ENCODE results near the gene TMEM135. TPM values are rescaled to one million over a fixed set of nuclear protein-coding genes. Genes with fewer than 3 reads are reported as not detected.

Gene TMEM135
- total RNA-seq, 5 donors from 2014 or later (not counting 1 experiment from before 2014, with no cell fraction given), result 6.3 to 20.8 (median 12.7) TPM

- Mint-ChIP-seq H3K9me3 (no peaks in the 10 kb centered on the region), H3K4me3 (peak overlapping the region; percentile 96 to 97 (median 96)), H3K4me1 (peaks cover 51 to 53% (median 52%) of the 10 kb centered on the region in 3 donors), H3K36me3 (peaks cover 10% of the 10 kb centered on the region), H3K27me3 (no peaks in the 10 kb centered on the region), H3K27ac (peak overlapping the region; percentile 7 to 75)
- Histone ChIP-seq H3K27me3 (replicated peaks in 1 of 2; ENCODE audit: control insufficient read depth in 2 of 2, extremely low read depth in 1 of 2, insufficient read depth in 2 of 2, low read length in 1 of 2) (no peaks in the 10 kb centered on the region), H3K36me3 (ENCODE audit: control insufficient read depth in 2 of 2, extremely low read depth in 1 of 2, insufficient read depth in 1 of 2, low read length in 1 of 2) (no peaks in the 10 kb centered on the region), H3K4me1 (ENCODE audit: control insufficient read depth in 1 of 2, extremely low read depth in 1 of 2, insufficient read depth in 2 of 2, low read length in 2 of 2) (peaks cover 12 to 14% of the 10 kb centered on the region in 2 experiments), H3K9me3 (no peaks in the 10 kb centered on the region), H3K4me3 (ENCODE audit: control insufficient read depth in 1 of 2, extremely low read depth in 1 of 2, low read length in 1 of 2) (peak overlapping the region; percentile 86 to 88), H3K27ac (ENCODE audit: low read length) (peak overlapping the region; percentile 34)
- DNase-seq (peak in 3 of 35 experiments; percentile 1 to 4 (median 2)), ATAC-seq (replicated peaks in 1 of 4) (peak; percentile 8 to 16 (median 11))
- 100% methylated on average over 2 of the region's 10 CpGs for WGBS (ENCODE audit: insufficient coverage)
- ChIA-PET CTCF (interaction anchor here in 1 of 2 donors (0.6 to 1.3 kb wide), 4 partner anchors 41 to 1301 kb away, joined by 3 to 9 read pairs (median 4); no protein-coding TSS in a partner anchor), POLR2A (interaction anchor here (1.0 to 1.3 kb wide), 2 partner anchors 45 kb away, joined by 9 to 16 read pairs; no protein-coding TSS in a partner anchor)
Measured at GRCh38 chr11:87036756-87037449, 831 bp upstream of the TMEM135 start.

GRCh38 chr11:87038235-87038977 lies 672 bp downstream of the TMEM135 start:
- WGBS (ENCODE audit: insufficient coverage), result 0% methylated on average over 6 of the region's 9 CpGs
- POLR2A ChIA-PET, result interaction anchor here (0.6 to 1.3 kb wide), 4 partner anchors 43 to 1294 kb away, joined by 5 to 16 read pairs (median 10); no protein-coding TSS in a partner anchor
- CTCF ChIA-PET, result interaction anchor here (0.6 to 1.3 kb wide), 3 partner anchors 43 to 1286 kb away, joined by 3 to 9 read pairs (median 3); no protein-coding TSS in a partner anchor
- Histone ChIP-seq H3K4me1 (ENCODE audit: control insufficient read depth in 1 of 2, extremely low read depth in 1 of 2, insufficient read depth in 2 of 2, low read length in 2 of 2) (peaks cover 12 to 14% of the 10 kb centered on the region in 2 experiments), H3K9me3 (no peaks in the 10 kb centered on the region), H3K27ac (ENCODE audit: low read length) (peak overlapping the region; percentile 71), H3K36me3 (ENCODE audit: control insufficient read depth in 2 of 2, extremely low read depth in 1 of 2, insufficient read depth in 1 of 2, low read length in 1 of 2) (no peaks in the 10 kb centered on the region), H3K4me3 (ENCODE audit: control insufficient read depth in 1 of 2, extremely low read depth in 1 of 2, low read length in 1 of 2) (peak overlapping the region; percentile 86 to 88), H3K27me3 (replicated peaks in 1 of 2; ENCODE audit: control insufficient read depth in 2 of 2, extremely low read depth in 1 of 2, insufficient read depth in 2 of 2, low read length in 1 of 2) (no peaks in the 10 kb centered on the region)
- ATAC-seq (replicated peaks in 1 of 4) (no peak), DNase-seq (peak in 1 of 35 experiments; percentile 12)
- H3K9me3 Mint-ChIP-seq, result no peaks in the 10 kb centered on the region
- H3K4me1 Mint-ChIP-seq, result peaks cover 56 to 60% (median 58%) of the 10 kb centered on the region in 3 donors
- H3K4me3 Mint-ChIP-seq, result peak overlapping the region; percentile 96 to 97 (median 96)
- H3K27ac Mint-ChIP-seq, result peak overlapping the region; percentile 81 to 94
- H3K36me3 Mint-ChIP-seq, result peaks cover 18% of the 10 kb centered on the region
- no peaks in the 10 kb centered on the region for H3K27me3 Mint-ChIP-seq

DNA sequence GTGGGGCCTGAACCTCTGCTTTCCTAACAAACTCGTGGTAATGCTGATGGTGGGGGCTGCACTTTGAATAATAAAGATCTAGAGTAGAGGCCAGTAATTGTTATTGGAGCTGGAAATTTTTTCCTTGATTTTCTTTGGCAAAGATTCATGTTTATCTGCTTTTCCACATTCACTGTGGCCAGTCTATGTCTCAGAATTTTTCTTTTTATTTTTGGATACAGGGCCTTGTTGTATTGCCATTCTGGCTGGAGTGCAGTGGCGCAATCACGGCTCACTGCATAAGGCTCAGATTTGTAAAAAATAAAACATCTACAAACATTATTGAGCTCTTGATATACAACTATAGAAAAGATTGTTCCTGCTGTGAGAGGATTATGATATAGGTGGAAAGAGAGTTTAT lies 1.6 kb downstream of the TMEM135 start:
- H3K4me3 ChIP-seq (ENCODE audit: control insufficient read depth in 1 of 2, extremely low read depth in 1 of 2, low read length in 1 of 2), result no peak overlapping the region
- peaks cover 56 to 60% (median 58%) of the 10 kb centered on the region in 3 donors for H3K4me1 Mint-ChIP-seq

DNA sequence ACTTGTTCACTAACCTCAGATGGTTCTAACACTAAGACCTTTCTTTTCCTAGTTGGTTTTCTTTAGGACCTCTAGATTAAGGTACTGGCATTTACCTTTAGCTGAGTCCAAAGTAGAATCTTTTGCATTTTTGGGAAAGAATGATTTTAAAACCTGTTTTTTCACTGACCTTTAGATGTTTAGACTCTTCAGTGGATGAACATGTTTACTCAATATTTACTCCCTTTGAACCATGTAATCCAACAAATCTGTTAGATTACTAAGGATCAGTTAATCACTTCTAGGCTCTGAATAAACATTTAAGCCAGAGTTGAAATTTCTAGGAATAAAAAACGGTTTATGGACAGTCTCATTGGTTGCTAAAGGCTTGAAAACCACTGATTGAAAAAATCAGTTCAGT lies 6.2 kb downstream of the TMEM135 start:
- H3K4me1 ChIP-seq (ENCODE audit: control insufficient read depth in 1 of 2, extremely low read depth in 1 of 2, insufficient read depth in 2 of 2, low read length in 2 of 2), result peaks cover 7 to 8% of the 10 kb centered on the region in 2 experiments
- no peaks in the 10 kb centered on the region for H3K9me3 ChIP-seq
- no peak overlapping the region for H3K4me3 ChIP-seq (ENCODE audit: control insufficient read depth in 1 of 2, extremely low read depth in 1 of 2, low read length in 1 of 2)
- no peaks in the 10 kb centered on the region for H3K27me3 Mint-ChIP-seq
- DNase-seq (no peak), ATAC-seq (replicated peaks in 1 of 4) (no peak)
- CTCF ChIA-PET, result no interaction called here
- no peaks in the 10 kb centered on the region for H3K27me3 ChIP-seq (replicated peaks in 1 of 2; ENCODE audit: control insufficient read depth in 2 of 2, extremely low read depth in 1 of 2, insufficient read depth in 2 of 2, low read length in 1 of 2)
- H3K27ac ChIP-seq (ENCODE audit: low read length), result no peak overlapping the region
- H3K36me3 ChIP-seq (ENCODE audit: control insufficient read depth in 2 of 2, extremely low read depth in 1 of 2, insufficient read depth in 1 of 2, low read length in 1 of 2), result peaks cover 6 to 7% of the 10 kb centered on the region in 2 donors
- peaks cover 32 to 38% (median 37%) of the 10 kb centered on the region in 3 donors for H3K4me1 Mint-ChIP-seq
- no peak overlapping the region for H3K27ac Mint-ChIP-seq
- POLR2A ChIA-PET, result no interaction called here
- H3K36me3 Mint-ChIP-seq, result peaks cover 38% of the 10 kb centered on the region
- H3K9me3 Mint-ChIP-seq, result peaks cover 0 to 5% (median 0%) of the 10 kb centered on the region in 3 donors
- WGBS (ENCODE audit: insufficient coverage), result 100% methylated on average over 1 of the region's 1 CpG
- no peak overlapping the region for H3K4me3 Mint-ChIP-seq

More for the DNA sequence above, 1.6 kb downstream of the TMEM135 start:
- Histone ChIP-seq H3K36me3 (ENCODE audit: control insufficient read depth in 2 of 2, extremely low read depth in 1 of 2, insufficient read depth in 1 of 2, low read length in 1 of 2) (peaks cover 0 to 6% of the 10 kb centered on the region in 2 donors), H3K27ac (ENCODE audit: low read length) (no peak overlapping the region), H3K27me3 (replicated peaks in 1 of 2; ENCODE audit: control insufficient read depth in 2 of 2, extremely low read depth in 1 of 2, insufficient read depth in 2 of 2, low read length in 1 of 2) (no peaks in the 10 kb centered on the region), H3K9me3 (no peaks in the 10 kb centered on the region), H3K4me1 (ENCODE audit: control insufficient read depth in 1 of 2, extremely low read depth in 1 of 2, insufficient read depth in 2 of 2, low read length in 2 of 2) (peaks cover 12 to 14% of the 10 kb centered on the region in 2 experiments)
- H3K27me3 Mint-ChIP-seq, result no peaks in the 10 kb centered on the region
- DNase-seq, result no peak
- H3K27ac Mint-ChIP-seq, result no peak overlapping the region
- H3K36me3 Mint-ChIP-seq, result peaks cover 25% of the 10 kb centered on the region
- H3K4me3 Mint-ChIP-seq, result peak overlapping the region; percentile 96 to 97 (median 96)
- ChIA-PET POLR2A (no interaction called here), CTCF (interaction anchor here in 1 of 2 donors (1.1 kb wide), 1 partner anchor 12 kb away, joined by 4 read pairs; no protein-coding TSS in a partner anchor)
- WGBS (ENCODE audit: insufficient coverage), result no CpG with 5 or more reads among the region's 3 CpGs
- ATAC-seq (replicated peaks in 1 of 4), result no peak
- H3K9me3 Mint-ChIP-seq, result no peaks in the 10 kb centered on the region

GRCh38 chr11:87046824-87047223 lies 9.1 kb downstream of the TMEM135 start:
- no CpG with 5 or more reads among the region's 2 CpGs for WGBS (ENCODE audit: insufficient coverage)
- CTCF ChIA-PET, result no interaction called here
- H3K27ac Mint-ChIP-seq, result no peak overlapping the region

DNA sequence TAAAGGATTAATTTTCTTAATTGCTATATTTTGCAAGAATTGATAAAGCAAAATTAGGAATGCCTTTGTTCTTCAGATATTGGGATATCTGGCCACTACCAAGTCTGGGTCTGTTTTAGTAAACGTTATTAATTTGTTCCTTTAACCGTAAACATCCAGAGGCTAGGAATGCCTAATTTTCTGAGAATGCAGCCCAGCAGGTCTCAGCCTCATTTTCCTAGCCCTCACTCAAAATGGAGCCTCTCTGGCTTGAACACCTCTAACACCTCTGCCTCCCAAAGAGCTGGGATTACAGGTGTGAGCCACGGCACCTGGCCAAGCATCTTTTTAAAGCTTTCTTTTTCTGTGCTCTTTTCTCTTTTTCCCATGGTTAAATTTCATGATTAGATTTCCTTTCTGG lies 18.4 kb downstream of the TMEM135 start:
- no peak for DNase-seq
- Histone ChIP-seq H3K9me3 (no peaks in the 10 kb centered on the region), H3K4me1 (ENCODE audit: control insufficient read depth in 1 of 2, extremely low read depth in 1 of 2, insufficient read depth in 2 of 2, low read length in 2 of 2) (no peaks in the 10 kb centered on the region), H3K27me3 (replicated peaks in 1 of 2; ENCODE audit: control insufficient read depth in 2 of 2, extremely low read depth in 1 of 2, insufficient read depth in 2 of 2, low read length in 1 of 2) (no peaks in the 10 kb centered on the region), H3K36me3 (ENCODE audit: control insufficient read depth in 2 of 2, extremely low read depth in 1 of 2, insufficient read depth in 1 of 2, low read length in 1 of 2) (no peaks in the 10 kb centered on the region), H3K4me3 (ENCODE audit: control insufficient read depth in 1 of 2, extremely low read depth in 1 of 2, low read length in 1 of 2) (no peak overlapping the region), H3K27ac (ENCODE audit: low read length) (no peak overlapping the region)
- ChIA-PET CTCF (interaction anchor here in 1 of 2 donors (0.6 kb wide), 1 partner anchor 25 kb away, joined by 3 read pairs; no protein-coding TSS in a partner anchor), POLR2A (no interaction called here)
- 80% methylated on average over 2 of the region's 3 CpGs for WGBS (ENCODE audit: insufficient coverage)
- H3K36me3 Mint-ChIP-seq, result peaks cover 8% of the 10 kb centered on the region
- no peak overlapping the region for H3K4me3 Mint-ChIP-seq
- H3K4me1 Mint-ChIP-seq, result peaks cover 5 to 7% (median 5%) of the 10 kb centered on the region in 3 donors
- no peak for ATAC-seq (replicated peaks in 1 of 4)
- H3K27me3 Mint-ChIP-seq, result no peaks in the 10 kb centered on the region
- H3K9me3 Mint-ChIP-seq, result no peaks in the 10 kb centered on the region
- H3K27ac Mint-ChIP-seq, result no peak overlapping the region

More at GRCh38 chr11:87046824-87047223, 9.1 kb downstream of the TMEM135 start:
- peaks cover 6 to 7% of the 10 kb centered on the region in 2 donors for H3K36me3 ChIP-seq (ENCODE audit: control insufficient read depth in 2 of 2, extremely low read depth in 1 of 2, insufficient read depth in 1 of 2, low read length in 1 of 2)
- no peaks in the 10 kb centered on the region for H3K9me3 ChIP-seq
- ATAC-seq (replicated peaks in 1 of 4) (no peak), DNase-seq (no peak)
- no peaks in the 10 kb centered on the region for H3K27me3 ChIP-seq (replicated peaks in 1 of 2; ENCODE audit: control insufficient read depth in 2 of 2, extremely low read depth in 1 of 2, insufficient read depth in 2 of 2, low read length in 1 of 2)
- peaks cover 28% of the 10 kb centered on the region for H3K36me3 Mint-ChIP-seq
- no peak overlapping the region for H3K27ac ChIP-seq (ENCODE audit: low read length)
- POLR2A ChIA-PET, result no interaction called here
- H3K4me1 Mint-ChIP-seq, result peaks cover 5 to 10% (median 8%) of the 10 kb centered on the region in 3 donors
- no peaks in the 10 kb centered on the region for H3K27me3 Mint-ChIP-seq
- peaks cover 0 to 5% (median 0%) of the 10 kb centered on the region in 3 donors for H3K9me3 Mint-ChIP-seq
- H3K4me3 ChIP-seq (ENCODE audit: control insufficient read depth in 1 of 2, extremely low read depth in 1 of 2, low read length in 1 of 2), result no peak overlapping the region
- no peak overlapping the region for H3K4me3 Mint-ChIP-seq
- no peaks in the 10 kb centered on the region for H3K4me1 ChIP-seq (ENCODE audit: control insufficient read depth in 1 of 2, extremely low read depth in 1 of 2, insufficient read depth in 2 of 2, low read length in 2 of 2)

Data from T-cell (primary cell).